Calu3 (cell line): ENCODE data around the gene TFPI2. TPM values are rescaled to one million over a fixed set of nuclear protein-coding genes. Genes with fewer than 3 reads are reported as not detected.

Experiments used
- BruUV-seq: library from RNA; stranded (reverse); fragments of 400-500 nt; replicated peaks from 2 replicates; lab custom pipeline; 2021; lab: Mats Ljungman, UMichigan
- CTCF ChIA-PET: fragments of 300-600 bp; sonication (Branson Sonifier 250); formaldehyde crosslinking; loops from one replicate; lab custom pipeline; 2022; ENCODE audit warnings: antibody characterized with exemption; lab: Charles Lee
- DNase-seq: peaks from one replicate; pipeline ENCODE4 v3.0.0; 2022
- H3K27ac Mint-ChIP-seq: one replicate; pipeline ENCODE4 v1.8.0; 2022; ENCODE audit warnings: mixed read lengths; ENCODE audit not compliant: unreplicated experiment
- H3K27me3 Mint-ChIP-seq: one replicate; pipeline ENCODE4 v1.8.0; 2022; ENCODE audit warnings: mixed read lengths; ENCODE audit not compliant: unreplicated experiment
- H3K36me3 Mint-ChIP-seq: one replicate; pipeline ENCODE4 v1.8.0; 2022; ENCODE audit warnings: mild to moderate bottlenecking, moderate library complexity, mixed read lengths; ENCODE audit not compliant: insufficient read depth, unreplicated experiment
- H3K4me1 Mint-ChIP-seq: one replicate; pipeline ENCODE4 v1.8.0; 2022; ENCODE audit warnings: mild to moderate bottlenecking, low read depth, mixed read lengths; ENCODE audit not compliant: unreplicated experiment
- H3K4me3 Mint-ChIP-seq: one replicate; pipeline ENCODE4 v1.8.0; 2022; ENCODE audit warnings: mild to moderate bottlenecking, low read depth, moderate library complexity, mixed read lengths; ENCODE audit not compliant: unreplicated experiment
- H3K9me3 Mint-ChIP-seq: one replicate; pipeline ENCODE4 v1.8.0; 2022; ENCODE audit warnings: low read depth, mixed read lengths; ENCODE audit not compliant: unreplicated experiment
- intact Hi-C: fragments of 100-400 bp; cut with micrococcal nuclease; formaldehyde crosslinking; loops from one replicate; pipeline ENCODE4 v1.10.0; 2022; ENCODE audit not compliant: unreplicated experiment
- total RNA-seq: library from RNA; stranded (reverse); gene quantifications from 2 replicates; pipeline ENCODE4 v1.2.3, GENCODE V29; 2022
- TF ChIP-seq, protein P1 (sequence below): fragments of 200-600 bp; IDR thresholded peaks from one replicate; pipeline ENCODE4 v1.8.0; 2022; ENCODE audit warnings: antibody characterized with exemption; ENCODE audit not compliant: unreplicated experiment

Gene TFPI2
- total RNA-seq, 1 experiment from 2014 or later: 213 TPM

DNA sequence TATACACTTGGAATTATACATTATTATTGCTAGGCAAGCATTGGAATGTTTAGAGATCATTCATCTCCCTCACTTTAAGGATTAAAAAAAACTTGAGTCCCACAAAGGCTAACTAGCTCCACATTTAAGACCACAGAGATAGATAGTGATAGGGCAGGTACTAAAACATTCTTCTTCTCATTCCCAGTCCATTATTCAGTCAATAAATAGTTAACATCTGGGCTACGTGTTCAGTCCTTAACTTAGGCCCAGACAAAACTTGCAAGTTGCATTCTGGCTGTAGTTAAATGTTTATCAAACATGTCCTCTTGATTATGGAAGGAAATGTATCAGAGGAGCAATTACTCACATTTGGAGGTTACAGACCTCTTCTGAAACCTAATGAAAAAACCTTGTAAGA is 33.4 kb upstream of the TFPI2 start:
- TF ChIP-seq, protein P1, sequence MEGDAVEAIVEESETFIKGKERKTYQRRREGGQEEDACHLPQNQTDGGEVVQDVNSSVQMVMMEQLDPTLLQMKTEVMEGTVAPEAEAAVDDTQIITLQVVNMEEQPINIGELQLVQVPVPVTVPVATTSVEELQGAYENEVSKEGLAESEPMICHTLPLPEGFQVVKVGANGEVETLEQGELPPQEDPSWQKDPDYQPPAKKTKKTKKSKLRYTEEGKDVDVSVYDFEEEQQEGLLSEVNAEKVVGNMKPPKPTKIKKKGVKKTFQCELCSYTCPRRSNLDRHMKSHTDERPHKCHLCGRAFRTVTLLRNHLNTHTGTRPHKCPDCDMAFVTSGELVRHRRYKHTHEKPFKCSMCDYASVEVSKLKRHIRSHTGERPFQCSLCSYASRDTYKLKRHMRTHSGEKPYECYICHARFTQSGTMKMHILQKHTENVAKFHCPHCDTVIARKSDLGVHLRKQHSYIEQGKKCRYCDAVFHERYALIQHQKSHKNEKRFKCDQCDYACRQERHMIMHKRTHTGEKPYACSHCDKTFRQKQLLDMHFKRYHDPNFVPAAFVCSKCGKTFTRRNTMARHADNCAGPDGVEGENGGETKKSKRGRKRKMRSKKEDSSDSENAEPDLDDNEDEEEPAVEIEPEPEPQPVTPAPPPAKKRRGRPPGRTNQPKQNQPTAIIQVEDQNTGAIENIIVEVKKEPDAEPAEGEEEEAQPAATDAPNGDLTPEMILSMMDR: no peak
- no peaks in the 10 kb centered on the region for H3K4me1 Mint-ChIP-seq
- no peaks in the 10 kb centered on the region for H3K27me3 Mint-ChIP-seq
- no peak for DNase-seq
- CTCF ChIA-PET: no interaction called here
- BruUV-seq: no TSS peak
- H3K27ac Mint-ChIP-seq: no peak overlapping the region
- no peaks in the 10 kb centered on the region for H3K9me3 Mint-ChIP-seq
- intact Hi-C loops: no loop called here
- peaks cover 15% of the 10 kb centered on the region for H3K36me3 Mint-ChIP-seq
- H3K4me3 Mint-ChIP-seq: peak overlapping the region; percentile 75

DNA sequence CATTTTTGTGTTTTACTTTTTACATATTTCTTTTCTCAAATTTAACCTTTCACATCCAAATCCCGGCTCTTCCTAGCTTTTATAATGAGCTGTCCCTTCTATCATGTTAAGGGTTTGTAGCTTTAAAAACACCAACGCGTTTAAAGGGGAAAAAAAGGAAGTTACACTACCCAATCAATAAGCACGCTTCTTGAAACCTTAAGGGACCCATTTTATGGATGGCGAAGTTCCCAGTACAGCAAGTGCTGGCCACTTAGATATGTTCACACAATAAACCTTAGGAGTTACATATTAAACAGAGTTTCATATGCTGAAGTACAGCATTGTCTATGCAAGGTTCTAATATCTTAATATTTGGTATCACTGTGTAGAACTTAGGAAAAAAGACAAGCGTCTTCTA is 32.7 kb upstream of the TFPI2 start:
- Mint-ChIP-seq H3K4me3 (peak overlapping the region; percentile 75), H3K27me3 (no peaks in the 10 kb centered on the region), H3K4me1 (no peaks in the 10 kb centered on the region), H3K9me3 (no peaks in the 10 kb centered on the region), H3K27ac (no peak overlapping the region), H3K36me3 (peaks cover 15% of the 10 kb centered on the region)
- DNase-seq: no peak
- intact Hi-C loops: no loop called here
- TF ChIP-seq, protein P1: no peak
- no TSS peak for BruUV-seq
- CTCF ChIA-PET: no interaction called here

DNA sequence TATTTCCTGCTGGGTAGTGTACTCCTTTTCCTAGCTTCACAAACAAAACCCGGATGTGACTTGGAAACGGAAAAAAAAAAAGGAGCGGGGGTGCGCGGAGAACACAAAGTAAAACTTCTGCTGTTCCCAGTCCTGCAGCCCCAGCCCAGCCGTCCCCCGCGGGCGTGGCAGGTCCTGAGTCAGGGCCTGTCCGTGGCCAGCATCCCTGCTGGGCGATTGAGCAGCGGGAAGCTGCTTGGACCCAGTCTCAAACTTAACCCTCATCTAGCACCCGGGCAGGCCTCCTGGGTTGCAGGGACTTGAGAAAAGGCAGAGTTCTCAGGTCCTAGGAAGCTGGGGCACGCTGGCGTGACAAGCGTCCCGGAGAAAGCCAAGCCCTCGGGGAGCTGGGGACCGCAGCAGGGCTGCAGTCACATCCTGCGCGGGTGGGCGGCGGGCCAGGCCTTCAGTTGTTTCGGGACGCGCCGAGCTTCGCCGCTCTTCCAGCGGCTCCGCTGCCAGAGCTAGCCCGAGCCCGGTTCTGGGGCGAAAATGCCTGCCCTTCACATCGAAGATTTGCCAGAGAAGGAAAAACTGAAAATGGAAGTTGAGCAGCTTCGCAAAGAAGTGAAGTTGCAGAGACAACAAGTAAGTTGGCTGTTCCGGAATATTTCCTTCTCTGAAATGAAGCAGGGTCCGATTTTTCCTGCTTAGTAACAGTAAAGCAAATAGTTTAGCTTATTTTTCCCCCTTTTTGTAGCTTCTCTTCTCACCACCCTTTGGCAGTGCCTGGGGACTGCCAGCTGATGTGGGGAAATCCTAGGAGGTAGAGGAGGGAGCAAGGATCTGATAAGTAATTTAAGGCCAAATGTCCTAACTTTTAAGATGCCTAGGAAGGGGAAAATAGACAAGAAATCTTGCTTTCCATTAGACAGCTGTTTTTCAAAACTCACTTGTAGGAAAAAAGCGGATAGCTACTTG is 31.3 kb upstream of the TFPI2 start, which contains the start of gene GNG11:
Gene GNG11, plus strand, starts transcription at position 129 of the 960 bp plus-strand sequence. Its CDS starts 403 bp downstream, at position 532.
- peak; percentile 51 for DNase-seq
- TF ChIP-seq, protein P1: no peak

DNA sequence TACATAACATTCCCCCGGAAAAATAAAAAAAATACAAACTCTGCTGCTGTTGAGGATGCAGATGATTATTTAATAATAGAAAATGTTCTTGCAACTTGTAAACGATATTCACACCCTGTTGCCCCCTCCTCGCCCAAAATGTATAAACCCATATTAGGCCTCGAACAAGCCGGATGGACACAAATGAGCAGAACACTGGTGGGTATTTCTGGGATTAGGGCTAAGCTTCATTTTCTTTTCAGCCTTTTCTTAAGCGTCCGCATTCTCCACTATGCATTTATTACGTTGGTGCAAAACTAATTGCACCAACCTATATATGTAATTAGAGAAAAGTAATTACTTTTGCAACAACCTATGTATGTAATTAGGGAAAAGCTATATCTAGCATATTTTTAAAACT is 30.6 kb upstream of the TFPI2 start:
- CTCF ChIA-PET: interaction anchor here (0.6 kb wide), 1 partner anchor 78 kb away, joined by 4 read pairs; no protein-coding TSS in a partner anchor
- no peaks in the 10 kb centered on the region for H3K27me3 Mint-ChIP-seq
- H3K36me3 Mint-ChIP-seq: peaks cover 20% of the 10 kb centered on the region
- TF ChIP-seq, protein P1: no peak
- peaks cover 8% of the 10 kb centered on the region for H3K4me1 Mint-ChIP-seq
- intact Hi-C loops: no loop called here
- BruUV-seq: no TSS peak
- peak overlapping the region; percentile 59 for H3K27ac Mint-ChIP-seq
- H3K4me3 Mint-ChIP-seq: peak overlapping the region; percentile 75
- DNase-seq: no peak
- no peaks in the 10 kb centered on the region for H3K9me3 Mint-ChIP-seq

More for the DNA sequence above, 31.3 kb upstream of the TFPI2 start, which contains the start of gene GNG11:
- Mint-ChIP-seq H3K4me3 (peak within 1 kb of the TSS; percentile 75), H3K36me3 (peaks cover 15% of the 10 kb centered on the region), H3K9me3 (no peaks in the 10 kb centered on the region), H3K27ac (peak within 1 kb of the TSS; percentile 59), H3K27me3 (no peaks in the 10 kb centered on the region), H3K4me1 (peaks cover under 1% of the 10 kb centered on the region)
- intact Hi-C loops: no loop called here
- BruUV-seq: TSS peak; percentile 63
- CTCF ChIA-PET: interaction anchor here (0.7 kb wide), 1 partner anchor 409 kb away, joined by 3 read pairs; no protein-coding TSS in a partner anchor
